ENCODE measurements around the gene PARD3. TPM values are rescaled to one million over a fixed set of nuclear protein-coding genes. Genes with fewer than 3 reads are reported as not detected.

Gene PARD3
- total RNA-seq, 1 experiment from 2014 or later = 46.3 TPM

- H3K9ac ChIP-seq (ENCODE audit: low read length) = no peak overlapping the region
- no peaks in the 10 kb centered on the region for H3K36me3 ChIP-seq (ENCODE audit: control insufficient read depth in 1 of 2, insufficient read depth in 2 of 2, low read length in 2 of 2)
- H3K4me1 ChIP-seq (ENCODE audit: control insufficient read depth in 1 of 2, insufficient read depth in 2 of 2, low read length in 2 of 2) = no peaks in the 10 kb centered on the region
- DNase-seq (ENCODE audit: low read depth, low spot score) = no peak
- H3K27ac ChIP-seq (ENCODE audit: low read depth, low read length) = no peak overlapping the region
- ChIA-PET RAD21 (ENCODE audit: low non-redundant PET in 1 of 2, low total read pairs in 2 of 2, uncharacterized antibody in 2 of 2, unreplicated experiment in 2 of 2) (no interaction called here), CTCF (no interaction called here), POLR2A (no interaction called here)
- H3K27me3 ChIP-seq (ENCODE audit: insufficient read depth, low read length) = no peaks in the 10 kb centered on the region
- no peak overlapping the region for H3K4me3 ChIP-seq (replicated peaks in 1 of 2; ENCODE audit: low read depth in 1 of 2, low read length in 2 of 2)
- ATAC-seq = no peak
- no peaks in the 10 kb centered on the region for H3K9me2 ChIP-seq (ENCODE audit: insufficient read depth)
- H4K20me1 ChIP-seq (ENCODE audit: insufficient read depth) = no peaks in the 10 kb centered on the region
- H2AFZ ChIP-seq (ENCODE audit: low read depth, low read length, poor library complexity, severe bottlenecking) = no peak overlapping the region
- H3K4me2 ChIP-seq (ENCODE audit: low read length) = no peak overlapping the region
- intact Hi-C loops (cut with micrococcal nuclease) = no loop called here
- no peaks in the 10 kb centered on the region for H3K79me2 ChIP-seq (ENCODE audit: insufficient read depth, low read length)
- BruUV-seq (replicated peaks) = no TSS peak
- TF ChIP-seq POLR2A (IDR thresholded peaks at IDR 0.05; ENCODE audit: borderline replicate concordance, extremely low read depth, insufficient read depth, insufficient read length) (no peak), SIN3A (IDR thresholded peaks at IDR 0.05; ENCODE audit: low read depth) (no peak), EZH2phosphoT487 (IDR thresholded peaks at IDR 0.05; ENCODE audit: borderline replicate concordance) (no peak), POLR2AphosphoS5 (IDR thresholded peaks at IDR 0.05; ENCODE audit: low read depth, low read length) (no peak), SRF (IDR thresholded peaks at IDR 0.05; ENCODE audit: low read depth) (no peak), SP1 (IDR thresholded peaks at IDR 0.05; ENCODE audit: low read depth) (no peak), ZNF274 (IDR thresholded peaks at IDR 0.05; ENCODE audit: low read depth, low read length) (no peak), FOSL1 (IDR thresholded peaks at IDR 0.05; ENCODE audit: low read depth) (no peak), RAD21 (IDR thresholded peaks at IDR 0.05; ENCODE audit: low read depth) (no peak), JUND (IDR thresholded peaks at IDR 0.05) (no peak), YY1 (IDR thresholded peaks at IDR 0.05; ENCODE audit: extremely low read depth, insufficient replicate concordance, low read depth, low read length) (no peak), ZFX (IDR thresholded peaks at IDR 0.05) (no peak), EZH2 (IDR thresholded peaks at IDR 0.05) (no peak), ZBTB33 (IDR thresholded peaks at IDR 0.05; ENCODE audit: extremely low read depth, insufficient replicate concordance, low read length) (no peak)
- TF ChIP-seq, protein P1, sequence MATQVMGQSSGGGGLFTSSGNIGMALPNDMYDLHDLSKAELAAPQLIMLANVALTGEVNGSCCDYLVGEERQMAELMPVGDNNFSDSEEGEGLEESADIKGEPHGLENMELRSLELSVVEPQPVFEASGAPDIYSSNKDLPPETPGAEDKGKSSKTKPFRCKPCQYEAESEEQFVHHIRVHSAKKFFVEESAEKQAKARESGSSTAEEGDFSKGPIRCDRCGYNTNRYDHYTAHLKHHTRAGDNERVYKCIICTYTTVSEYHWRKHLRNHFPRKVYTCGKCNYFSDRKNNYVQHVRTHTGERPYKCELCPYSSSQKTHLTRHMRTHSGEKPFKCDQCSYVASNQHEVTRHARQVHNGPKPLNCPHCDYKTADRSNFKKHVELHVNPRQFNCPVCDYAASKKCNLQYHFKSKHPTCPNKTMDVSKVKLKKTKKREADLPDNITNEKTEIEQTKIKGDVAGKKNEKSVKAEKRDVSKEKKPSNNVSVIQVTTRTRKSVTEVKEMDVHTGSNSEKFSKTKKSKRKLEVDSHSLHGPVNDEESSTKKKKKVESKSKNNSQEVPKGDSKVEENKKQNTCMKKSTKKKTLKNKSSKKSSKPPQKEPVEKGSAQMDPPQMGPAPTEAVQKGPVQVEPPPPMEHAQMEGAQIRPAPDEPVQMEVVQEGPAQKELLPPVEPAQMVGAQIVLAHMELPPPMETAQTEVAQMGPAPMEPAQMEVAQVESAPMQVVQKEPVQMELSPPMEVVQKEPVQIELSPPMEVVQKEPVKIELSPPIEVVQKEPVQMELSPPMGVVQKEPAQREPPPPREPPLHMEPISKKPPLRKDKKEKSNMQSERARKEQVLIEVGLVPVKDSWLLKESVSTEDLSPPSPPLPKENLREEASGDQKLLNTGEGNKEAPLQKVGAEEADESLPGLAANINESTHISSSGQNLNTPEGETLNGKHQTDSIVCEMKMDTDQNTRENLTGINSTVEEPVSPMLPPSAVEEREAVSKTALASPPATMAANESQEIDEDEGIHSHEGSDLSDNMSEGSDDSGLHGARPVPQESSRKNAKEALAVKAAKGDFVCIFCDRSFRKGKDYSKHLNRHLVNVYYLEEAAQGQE (IDR thresholded peaks at IDR 0.05; ENCODE audit: low read depth) = no peak
- TF ChIP-seq, protein P2, sequence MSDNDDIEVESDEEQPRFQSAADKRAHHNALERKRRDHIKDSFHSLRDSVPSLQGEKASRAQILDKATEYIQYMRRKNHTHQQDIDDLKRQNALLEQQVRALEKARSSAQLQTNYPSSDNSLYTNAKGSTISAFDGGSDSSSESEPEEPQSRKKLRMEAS (IDR thresholded peaks at IDR 0.05) = no peak
- TF ChIP-seq, protein P3, sequence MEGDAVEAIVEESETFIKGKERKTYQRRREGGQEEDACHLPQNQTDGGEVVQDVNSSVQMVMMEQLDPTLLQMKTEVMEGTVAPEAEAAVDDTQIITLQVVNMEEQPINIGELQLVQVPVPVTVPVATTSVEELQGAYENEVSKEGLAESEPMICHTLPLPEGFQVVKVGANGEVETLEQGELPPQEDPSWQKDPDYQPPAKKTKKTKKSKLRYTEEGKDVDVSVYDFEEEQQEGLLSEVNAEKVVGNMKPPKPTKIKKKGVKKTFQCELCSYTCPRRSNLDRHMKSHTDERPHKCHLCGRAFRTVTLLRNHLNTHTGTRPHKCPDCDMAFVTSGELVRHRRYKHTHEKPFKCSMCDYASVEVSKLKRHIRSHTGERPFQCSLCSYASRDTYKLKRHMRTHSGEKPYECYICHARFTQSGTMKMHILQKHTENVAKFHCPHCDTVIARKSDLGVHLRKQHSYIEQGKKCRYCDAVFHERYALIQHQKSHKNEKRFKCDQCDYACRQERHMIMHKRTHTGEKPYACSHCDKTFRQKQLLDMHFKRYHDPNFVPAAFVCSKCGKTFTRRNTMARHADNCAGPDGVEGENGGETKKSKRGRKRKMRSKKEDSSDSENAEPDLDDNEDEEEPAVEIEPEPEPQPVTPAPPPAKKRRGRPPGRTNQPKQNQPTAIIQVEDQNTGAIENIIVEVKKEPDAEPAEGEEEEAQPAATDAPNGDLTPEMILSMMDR (IDR thresholded peaks at IDR 0.05 in 2 of 3, conservative IDR thresholded peaks at IDR 0.05 in 1 of 3; ENCODE audit: borderline replicate concordance in 1 of 3, insufficient read depth in 1 of 3, low read depth in 2 of 3, low read length in 2 of 3) = no peak
- H3K9me3 ChIP-seq (ENCODE audit: control insufficient read depth in 1 of 2, insufficient read depth in 1 of 2, low read depth in 1 of 2, low read length in 2 of 2) = no peaks in the 10 kb centered on the region
Measured at GRCh38 chr10:34186745-34187144, 628.4 kb downstream of the PARD3 start.

Data from HCT116 (cell line).